RCC 7860 (cell line): Measurements from ENCODE around the gene BRAF.
"Not testable (repeated sequence)": the region's sequence is repeated elsewhere in the genome, so short reads cannot be mapped to it uniquely, and the experiment has no call there.

Experiments
- DNase-seq: peaks from one replicate; pipeline ENCODE4 v3.0.0-alpha.2; 2015; ENCODE audit warnings: low spot score
- FAIRE-seq: peaks from 2 replicates; lab custom pipeline; 2012; peaks lifted over from hg19 to GRCh38; lab: Jason Lieb, UNC

The BRAF gene

GRCh38 chr7:140719721-140720120 lies 205.0 kb downstream of the BRAF start:
- DNase-seq (peak; percentile 53), FAIRE-seq (peak; percentile 77)

- DNase-seq, result no peak
- FAIRE-seq, result no peak
Measured at GRCh38 chr7:140714331-140715040, 210.2 kb downstream of the BRAF start.

- not testable (repeated sequence) for FAIRE-seq, DNase-seq
Measured at GRCh38 chr7:140712392-140712791, 212.3 kb downstream of the BRAF start.

GRCh38 chr7:140708764-140709163 lies 216.0 kb downstream of the BRAF start:
- FAIRE-seq, DNase-seq: not testable (repeated sequence)

- FAIRE-seq (no peak), DNase-seq (no peak)
Measured at GRCh38 chr7:140707132-140707531, 217.6 kb downstream of the BRAF start.

GRCh38 chr7:140704205-140704604 lies 220.5 kb downstream of the BRAF start:
- FAIRE-seq (no peak), DNase-seq (no peak)

GRCh38 chr7:140702774-140703173 lies 222.0 kb downstream of the BRAF start:
- no peak for FAIRE-seq
- no peak for DNase-seq

- FAIRE-seq, result no peak
- no peak for DNase-seq
Measured at GRCh38 chr7:140698477-140698876, 226.3 kb downstream of the BRAF start.

GRCh38 chr7:140697447-140698143 lies 227.1 kb downstream of the BRAF start:
- peak; percentile 57 for DNase-seq
- no peak for FAIRE-seq

- peak; percentile 66 for DNase-seq
- no peak for FAIRE-seq
Measured at GRCh38 chr7:140696680-140697446, 227.9 kb downstream of the BRAF start, which contains the start of gene NDUFB2. Gene NDUFB2, plus strand, starts transcription at chr7:140696708. Its CDS starts 37 bp downstream, at chr7:140696745.

GRCh38 chr7:140696024-140696679 lies 228.6 kb downstream of the BRAF start:
- no peak for FAIRE-seq
- DNase-seq, result peak; percentile 77

GRCh38 chr7:140695381-140695780 lies 229.3 kb downstream of the BRAF start:
- DNase-seq (no peak), FAIRE-seq (no peak)

GRCh38 chr7:140694592-140694991 lies 230.1 kb downstream of the BRAF start:
- FAIRE-seq, result no peak

GRCh38 chr7:140693849-140694248 lies 230.9 kb downstream of the BRAF start:
- not testable (repeated sequence) for FAIRE-seq, DNase-seq

More at GRCh38 chr7:140694592-140694991, 230.1 kb downstream of the BRAF start:
- DNase-seq, result no peak

- no peak for FAIRE-seq
- DNase-seq, result no peak
Measured at GRCh38 chr7:140691376-140692045, 233.2 kb downstream of the BRAF start.

- DNase-seq (no peak), FAIRE-seq (no peak)
Measured at GRCh38 chr7:140689199-140690152, 235.3 kb downstream of the BRAF start.

GRCh38 chr7:140688341-140688740 lies 236.4 kb downstream of the BRAF start:
- DNase-seq, result no peak
- no peak for FAIRE-seq

GRCh38 chr7:140686921-140687320 lies 237.8 kb downstream of the BRAF start:
- FAIRE-seq, result no peak
- no peak for DNase-seq

GRCh38 chr7:140685407-140686087 lies 239.2 kb downstream of the BRAF start:
- no peak for FAIRE-seq

More at GRCh38 chr7:140685407-140686087, 239.2 kb downstream of the BRAF start:
- no peak for DNase-seq
